ENCODE measurements around the gene JPH3. TPM values are rescaled to one million over a fixed set of nuclear protein-coding genes. Genes with fewer than 3 reads are reported as not detected.
"Not testable (repeated sequence)": the region's sequence is repeated elsewhere in the genome, so short reads cannot be mapped to it uniquely, and the experiment has no call there.

JPH3 gene
- total RNA-seq, 2 experiments from 2014 or later, result 0.07 to 0.12 TPM

DNA sequence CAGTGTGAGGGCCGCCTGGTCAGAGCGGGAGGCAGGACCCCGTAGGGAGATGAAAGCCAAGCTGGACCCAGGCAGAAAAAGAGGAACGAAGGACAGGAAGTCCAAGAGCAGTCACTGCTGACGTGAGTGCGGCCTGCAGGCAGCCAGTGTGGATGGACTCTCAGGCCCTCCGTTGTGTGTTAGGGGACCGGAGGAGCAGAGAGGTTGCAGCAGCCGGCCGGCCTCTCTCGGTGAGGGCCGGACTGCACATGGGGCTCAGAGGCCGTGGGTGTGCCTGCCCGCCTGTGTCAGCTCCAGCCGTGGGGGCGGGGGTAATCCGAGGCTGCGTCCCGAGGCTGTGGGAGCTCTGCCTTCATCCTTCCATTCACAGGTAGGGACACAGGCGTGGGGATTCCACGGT lies 67.4 kb downstream of the JPH3 start:
- no peak for DNase-seq
- ChIA-PET CTCF (no interaction called here), POLR2A (no interaction called here)
- intact Hi-C loops (cut with micrococcal nuclease), result no loop called here
- Mint-ChIP-seq H3K4me1 (ENCODE audit: low read depth) (no peaks in the 10 kb centered on the region), H3K4me3 (no peak overlapping the region), H3K27ac (no peak overlapping the region), H3K27me3 (no peaks in the 10 kb centered on the region), H3K36me3 (no peaks in the 10 kb centered on the region), H3K9me3 (no peaks in the 10 kb centered on the region)

DNA sequence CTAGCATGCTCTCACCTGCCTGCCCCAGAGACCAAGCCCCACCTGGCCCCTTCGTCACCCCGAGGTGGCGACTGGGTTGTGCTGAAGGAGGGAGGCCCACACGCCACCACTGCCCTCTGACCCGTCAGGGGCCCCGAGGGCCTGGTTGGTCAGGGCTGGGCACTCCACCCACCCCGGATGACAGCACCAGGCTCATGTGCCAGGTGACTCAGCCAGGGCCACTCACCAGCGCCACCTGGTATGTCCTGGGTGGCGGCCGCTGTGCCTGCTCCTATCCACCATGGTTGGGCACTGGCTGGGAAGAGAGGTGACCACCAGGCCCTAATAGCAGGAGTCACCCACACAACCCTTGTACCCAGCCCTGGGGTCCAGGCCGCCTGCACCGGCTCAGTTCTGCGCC lies 68.9 kb downstream of the JPH3 start:
- ChIA-PET CTCF (no interaction called here), POLR2A (no interaction called here)
- Mint-ChIP-seq H3K4me1 (ENCODE audit: low read depth) (no peaks in the 10 kb centered on the region), H3K9me3 (no peaks in the 10 kb centered on the region), H3K27me3 (no peaks in the 10 kb centered on the region), H3K36me3 (no peaks in the 10 kb centered on the region), H3K4me3 (no peak overlapping the region), H3K27ac (no peak overlapping the region)
- intact Hi-C loops (cut with micrococcal nuclease), result no loop called here
- no peak for DNase-seq

DNA sequence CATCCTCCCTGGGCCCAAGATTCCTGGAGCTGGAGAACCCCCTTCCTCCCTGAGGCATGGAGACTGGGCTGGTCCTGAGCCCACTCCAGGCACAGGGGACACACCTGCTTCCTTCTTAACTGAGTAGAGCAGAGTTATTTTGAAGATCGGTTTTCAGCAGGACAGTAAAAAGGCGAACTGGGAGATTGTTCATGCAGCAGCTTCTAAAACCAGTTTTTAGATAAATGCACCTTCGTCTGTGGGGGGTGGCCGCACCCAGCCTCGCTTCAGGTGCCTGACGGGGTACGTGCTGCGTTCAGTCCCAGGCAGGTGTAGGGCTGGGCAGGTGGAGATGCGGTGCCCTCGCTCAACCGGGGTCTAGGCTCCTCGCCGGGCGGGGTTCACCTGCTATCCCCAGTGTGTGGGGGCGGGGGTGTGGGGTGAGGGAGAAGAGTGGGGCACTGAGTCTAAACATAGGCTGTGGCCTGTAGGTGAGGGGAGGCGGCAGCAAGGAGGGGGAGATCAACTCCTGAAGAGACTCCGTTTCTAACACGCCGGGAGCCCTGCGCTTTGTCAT lies 69.5 kb downstream of the JPH3 start:
- H3K4me1 Mint-ChIP-seq (ENCODE audit: low read depth), result no peaks in the 10 kb centered on the region
- intact Hi-C loops (cut with micrococcal nuclease), result no loop called here
- no peaks in the 10 kb centered on the region for H3K9me3 Mint-ChIP-seq
- CTCF ChIA-PET, result no interaction called here
- no peaks in the 10 kb centered on the region for H3K27me3 Mint-ChIP-seq
- no peaks in the 10 kb centered on the region for H3K36me3 Mint-ChIP-seq
- no peak overlapping the region for H3K27ac Mint-ChIP-seq
- POLR2A ChIA-PET, result no interaction called here
- H3K4me3 Mint-ChIP-seq, result no peak overlapping the region
- no peak for DNase-seq

DNA sequence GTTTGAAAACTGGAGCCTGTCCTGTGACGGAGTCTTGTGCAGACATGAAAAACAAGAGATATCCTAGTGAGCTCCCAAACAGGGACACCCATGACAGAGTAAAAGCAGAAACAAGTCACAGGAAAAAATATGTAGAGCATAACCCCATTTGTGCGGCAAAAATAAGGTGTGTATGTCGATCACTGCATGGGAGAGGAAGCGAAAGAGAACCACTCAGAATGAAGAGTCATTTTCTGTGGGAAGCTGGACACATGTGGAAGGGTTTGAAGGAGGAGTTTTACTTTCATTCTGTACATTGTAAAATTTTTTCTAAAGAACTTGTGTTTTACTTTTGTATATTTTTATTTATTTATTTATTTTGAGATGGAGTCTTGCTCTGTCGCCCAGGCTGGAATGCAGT lies 72.1 kb downstream of the JPH3 start:
- no peaks in the 10 kb centered on the region for H3K36me3 Mint-ChIP-seq
- POLR2A ChIA-PET, result no interaction called here

DNA sequence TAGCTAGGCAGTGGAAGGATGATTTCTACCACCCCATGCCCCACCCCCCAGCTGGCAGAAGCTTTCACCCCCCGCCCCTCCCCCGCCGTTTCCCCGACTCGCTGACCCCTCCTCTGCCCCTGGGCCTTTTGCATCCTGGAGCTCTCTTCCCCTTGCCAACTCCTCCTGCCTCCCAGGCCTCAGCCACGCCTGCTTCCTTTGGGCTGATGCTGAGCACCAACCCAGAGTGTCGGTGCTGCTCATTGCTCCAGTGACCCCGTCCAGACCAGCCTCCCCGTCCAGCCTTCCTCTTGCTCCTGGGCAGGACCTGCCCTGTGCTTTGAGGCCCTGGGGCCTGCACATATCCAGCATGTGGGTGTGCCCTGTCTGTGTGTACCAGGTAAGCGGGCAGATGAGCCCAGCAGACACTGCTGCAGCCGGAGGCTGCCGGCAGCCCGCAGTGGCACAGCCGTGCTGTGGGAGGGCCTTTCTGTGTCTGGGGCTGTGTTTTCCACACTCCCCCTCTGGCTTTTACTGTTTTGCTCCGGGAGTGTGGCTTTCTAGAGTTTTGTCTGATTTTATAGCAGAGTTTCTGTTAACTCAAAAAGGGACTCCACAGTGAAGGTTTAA lies 72.9 kb downstream of the JPH3 start:
- CTCF ChIA-PET, result no interaction called here
- Mint-ChIP-seq H3K27ac (no peak overlapping the region), H3K27me3 (no peaks in the 10 kb centered on the region), H3K36me3 (no peaks in the 10 kb centered on the region), H3K9me3 (no peaks in the 10 kb centered on the region), H3K4me1 (ENCODE audit: low read depth) (no peaks in the 10 kb centered on the region), H3K4me3 (no peak overlapping the region)
- intact Hi-C loops (cut with micrococcal nuclease), result no loop called here
- no peak for DNase-seq
- POLR2A ChIA-PET, result no interaction called here

More for the DNA sequence above, 72.1 kb downstream of the JPH3 start:
- CTCF ChIA-PET, result no interaction called here
- intact Hi-C loops (cut with micrococcal nuclease), result no loop called here
- DNase-seq, result no peak
- no peak overlapping the region for H3K4me3 Mint-ChIP-seq
- no peak overlapping the region for H3K27ac Mint-ChIP-seq
- no peaks in the 10 kb centered on the region for H3K27me3 Mint-ChIP-seq
- H3K4me1 Mint-ChIP-seq (ENCODE audit: low read depth), result no peaks in the 10 kb centered on the region
- no peaks in the 10 kb centered on the region for H3K9me3 Mint-ChIP-seq

DNA sequence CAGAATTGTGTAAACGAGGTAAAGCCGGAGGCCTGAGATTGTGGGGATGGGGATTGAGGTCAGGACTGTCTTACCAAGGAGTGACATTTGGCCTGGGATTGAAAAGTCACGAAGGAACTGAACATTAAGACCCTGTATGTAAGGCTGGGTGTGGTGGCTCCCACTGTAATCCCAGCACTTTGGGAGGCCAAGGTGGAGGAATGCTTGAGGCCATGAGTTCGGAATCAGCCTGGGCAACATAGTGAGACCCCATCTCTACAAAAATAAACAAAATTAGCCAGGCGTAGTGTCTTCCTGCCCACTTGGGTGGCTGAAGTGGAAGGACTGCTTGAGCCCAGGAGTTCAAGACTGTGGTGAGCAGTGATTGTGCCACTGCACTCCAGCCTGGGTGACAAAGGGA lies 75.5 kb downstream of the JPH3 start:
- ChIA-PET POLR2A (no interaction called here), CTCF (no interaction called here)

DNA sequence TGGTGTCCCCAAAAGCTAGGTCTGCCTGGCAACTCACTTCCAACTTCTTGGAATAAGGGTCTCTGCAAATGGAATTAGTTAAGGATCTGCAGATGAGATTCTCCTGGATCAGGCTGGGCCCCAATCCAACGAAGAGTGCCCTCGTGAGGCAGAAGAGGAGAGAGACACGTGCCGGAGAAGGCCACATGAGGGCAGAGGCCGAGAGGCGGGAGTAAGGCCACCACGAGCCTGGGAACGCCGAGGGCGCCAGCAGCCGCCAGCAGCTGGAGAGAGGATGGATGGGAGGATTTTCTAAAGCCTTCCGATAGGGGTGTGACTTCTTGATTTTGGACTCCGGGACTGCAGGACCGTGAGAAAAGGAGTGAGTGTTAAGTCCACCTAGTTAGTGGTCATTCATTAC lies 76.3 kb downstream of the JPH3 start:
- no peak for DNase-seq
- ChIA-PET POLR2A (no interaction called here), CTCF (no interaction called here)
- intact Hi-C loops (cut with micrococcal nuclease), result no loop called here
- Mint-ChIP-seq H3K9me3 (no peaks in the 10 kb centered on the region), H3K4me1 (ENCODE audit: low read depth) (peaks cover 6% of the 10 kb centered on the region), H3K27me3 (no peaks in the 10 kb centered on the region), H3K27ac (no peak overlapping the region), H3K36me3 (no peaks in the 10 kb centered on the region), H3K4me3 (no peak overlapping the region)

More for the DNA sequence above, 75.5 kb downstream of the JPH3 start:
- no peak overlapping the region for H3K4me3 Mint-ChIP-seq
- H3K36me3 Mint-ChIP-seq, result no peaks in the 10 kb centered on the region
- no peaks in the 10 kb centered on the region for H3K27me3 Mint-ChIP-seq
- no peaks in the 10 kb centered on the region for H3K9me3 Mint-ChIP-seq
- DNase-seq, result no peak
- H3K4me1 Mint-ChIP-seq (ENCODE audit: low read depth), result peaks cover 6% of the 10 kb centered on the region
- intact Hi-C loops (cut with micrococcal nuclease), result no loop called here
- no peak overlapping the region for H3K27ac Mint-ChIP-seq

DNA sequence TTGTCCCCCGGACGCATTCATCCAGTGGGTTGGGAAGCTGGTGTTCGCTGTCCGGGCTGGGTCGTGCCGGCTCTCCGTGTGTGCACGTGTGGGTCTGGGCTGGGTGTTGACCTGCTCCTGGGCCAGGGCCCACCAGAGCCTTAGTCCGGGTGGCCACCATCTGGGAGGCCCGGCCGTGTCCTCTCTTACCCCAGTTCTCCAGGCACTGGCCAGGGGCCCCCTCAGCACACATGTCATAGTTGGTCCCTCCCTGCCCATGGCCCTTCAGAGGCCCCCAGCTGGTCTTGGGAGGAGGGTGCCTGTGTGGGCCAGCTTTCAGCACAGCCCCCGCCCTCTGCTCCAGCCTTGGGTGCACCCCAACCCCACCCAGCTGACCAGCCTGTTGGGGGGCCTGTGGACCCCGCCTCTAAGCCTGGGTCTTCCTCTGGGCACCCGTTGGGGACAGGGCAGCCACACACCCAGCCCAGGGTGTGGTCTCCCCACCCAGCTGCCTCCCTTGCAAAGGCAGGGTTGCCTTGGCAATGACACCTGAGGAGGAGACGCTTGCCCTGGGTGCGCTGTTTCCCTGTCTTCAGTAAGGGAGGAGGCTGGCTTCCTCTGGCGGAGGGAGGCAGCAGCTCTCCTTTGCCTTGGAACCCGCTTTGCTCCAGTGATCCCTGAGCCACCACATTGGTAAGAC lies 77.4 kb downstream of the JPH3 start:
- no peaks in the 10 kb centered on the region for H3K36me3 Mint-ChIP-seq
- intact Hi-C loops (cut with micrococcal nuclease), result no loop called here
- H3K4me1 Mint-ChIP-seq (ENCODE audit: low read depth), result peaks cover 6% of the 10 kb centered on the region
- no peak for DNase-seq
- no peak overlapping the region for H3K27ac Mint-ChIP-seq
- ChIA-PET POLR2A (no interaction called here), CTCF (interaction anchor here (0.9 kb wide), 1 partner anchor 44 kb away, joined by 3 read pairs; no protein-coding TSS in a partner anchor)
- no peaks in the 10 kb centered on the region for H3K9me3 Mint-ChIP-seq
- H3K4me3 Mint-ChIP-seq, result no peak overlapping the region
- no peaks in the 10 kb centered on the region for H3K27me3 Mint-ChIP-seq

DNA sequence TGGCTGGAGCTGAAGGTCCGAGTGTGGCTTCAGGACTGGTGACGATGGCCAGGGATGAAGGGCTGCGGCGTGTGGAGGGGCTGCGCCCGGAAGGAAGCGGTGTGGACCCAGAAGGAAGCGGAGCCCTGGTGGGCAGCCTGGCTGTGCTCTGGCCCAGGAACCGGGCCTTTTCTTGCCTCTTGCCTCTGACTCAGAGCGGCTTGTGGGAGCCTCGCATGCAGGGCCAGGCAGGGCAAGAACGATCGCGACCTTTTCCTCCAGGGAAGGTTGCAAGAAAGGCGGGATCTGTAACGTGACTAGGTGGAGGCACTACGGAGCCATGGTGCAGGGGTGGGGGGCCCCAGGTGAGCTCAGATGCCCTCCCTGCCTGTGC lies 78.0 kb downstream of the JPH3 start:
- intact Hi-C loops (cut with micrococcal nuclease), result no loop called here
- POLR2A ChIA-PET, result no interaction called here
- H3K27me3 Mint-ChIP-seq, result no peaks in the 10 kb centered on the region
- no peak for DNase-seq
- no peak overlapping the region for H3K4me3 Mint-ChIP-seq
- peaks cover 6% of the 10 kb centered on the region for H3K4me1 Mint-ChIP-seq (ENCODE audit: low read depth)
- no peaks in the 10 kb centered on the region for H3K36me3 Mint-ChIP-seq
- no peak overlapping the region for H3K27ac Mint-ChIP-seq
- no peaks in the 10 kb centered on the region for H3K9me3 Mint-ChIP-seq
- CTCF ChIA-PET, result interaction anchor here (0.9 kb wide), 1 partner anchor 44 kb away, joined by 3 read pairs; no protein-coding TSS in a partner anchor

DNA sequence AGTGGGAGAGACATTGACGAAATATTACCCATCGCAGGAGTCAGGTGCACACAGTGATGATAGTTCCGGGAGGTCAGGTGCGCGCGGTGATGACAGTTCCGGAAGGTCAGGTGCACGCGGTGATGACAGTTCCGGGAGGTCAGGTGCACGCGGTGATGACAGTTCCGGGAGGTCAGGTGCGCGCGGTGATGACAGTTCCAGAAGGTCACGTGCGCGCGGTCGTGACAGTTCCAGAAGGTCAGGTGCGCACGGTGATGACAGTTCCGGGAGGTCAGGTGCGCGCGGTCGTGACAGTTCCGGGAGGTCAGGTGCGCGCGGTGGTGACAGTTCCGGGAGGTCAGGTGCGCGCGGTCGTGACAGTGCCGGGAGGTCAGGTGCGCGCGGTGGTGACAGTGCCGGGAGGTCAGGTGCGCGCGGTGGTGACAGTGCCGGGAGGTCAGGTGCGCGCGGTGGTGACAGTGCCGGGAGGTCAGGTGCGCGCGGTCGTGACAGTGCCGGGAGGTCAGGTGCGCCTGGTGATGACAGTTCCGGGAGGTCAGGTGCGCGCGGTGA lies 78.8 kb downstream of the JPH3 start:
- H3K36me3 Mint-ChIP-seq; H3K27ac Mint-ChIP-seq; POLR2A ChIA-PET; H3K27me3 Mint-ChIP-seq; CTCF ChIA-PET; intact Hi-C loops (cut with micrococcal nuclease); H3K4me1 Mint-ChIP-seq (ENCODE audit: low read depth); DNase-seq; H3K9me3 Mint-ChIP-seq: not testable (repeated sequence)
- H3K4me3 Mint-ChIP-seq, result peak overlapping the region; percentile 32

DNA sequence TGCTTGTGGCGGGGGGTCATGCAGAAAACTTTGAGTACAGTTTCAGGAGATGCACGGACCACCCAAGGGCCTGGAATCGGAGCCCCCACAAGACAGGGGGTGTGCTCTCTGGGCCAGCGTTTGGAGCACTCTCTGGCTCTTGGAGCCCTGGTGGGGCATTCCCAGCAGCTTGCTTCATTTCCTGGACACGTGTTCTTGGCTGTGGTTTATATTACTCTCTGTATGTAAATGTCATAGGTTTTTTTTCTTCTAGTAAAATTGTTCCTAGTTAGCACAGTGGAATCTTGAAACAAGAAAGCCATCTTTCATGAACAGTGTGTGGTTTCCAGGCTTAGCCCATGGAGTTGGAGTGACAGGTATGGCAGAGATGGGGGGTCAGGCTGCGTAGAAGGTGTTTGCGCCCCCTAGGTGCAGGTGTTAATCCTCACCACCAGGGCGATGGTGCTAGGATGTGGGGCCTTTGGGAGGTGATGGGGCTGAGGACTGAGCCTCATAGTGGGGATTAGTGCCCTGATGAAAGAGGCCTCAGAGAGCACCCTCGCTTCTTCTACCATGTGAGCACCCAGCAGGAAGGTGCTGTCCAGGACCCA lies 79.8 kb downstream of the JPH3 start:
- Mint-ChIP-seq H3K9me3 (no peaks in the 10 kb centered on the region), H3K4me1 (ENCODE audit: low read depth) (peaks cover 6% of the 10 kb centered on the region), H3K4me3 (no peak overlapping the region), H3K36me3 (no peaks in the 10 kb centered on the region), H3K27ac (peak overlapping the region; percentile 58), H3K27me3 (peaks cover 2% of the 10 kb centered on the region)
- intact Hi-C loops (cut with micrococcal nuclease), result no loop called here
- ChIA-PET POLR2A (no interaction called here), CTCF (no interaction called here)
- DNase-seq, result peak; percentile 42

DNA sequence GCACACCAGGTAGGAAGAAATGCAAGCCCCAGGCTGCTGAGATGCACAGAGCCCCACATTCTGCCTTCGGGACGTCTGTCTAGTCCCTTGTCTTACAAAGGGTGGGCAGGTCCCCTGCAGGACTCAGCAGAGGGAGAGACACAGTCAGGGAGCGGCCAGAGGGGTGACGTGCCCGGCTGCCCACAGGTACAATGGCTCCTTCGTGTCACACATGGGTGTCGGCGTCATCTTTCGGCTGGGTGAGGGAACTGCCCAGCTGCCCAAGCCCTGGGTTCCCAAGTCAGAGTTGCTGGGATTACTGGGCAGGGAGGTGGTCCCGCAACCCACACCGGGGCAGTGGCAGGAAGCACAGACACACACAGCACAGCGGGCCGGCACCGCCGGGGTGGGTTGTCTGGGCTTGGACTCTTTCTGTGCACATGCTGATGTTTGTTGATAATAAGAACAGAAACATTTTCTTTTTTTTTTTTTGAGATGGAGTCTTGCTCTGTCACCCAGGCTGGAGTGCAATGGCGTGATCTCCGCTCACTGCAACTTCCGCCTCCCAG lies 80.6 kb downstream of the JPH3 start:
- POLR2A ChIA-PET, result no interaction called here
- DNase-seq, result no peak
- Mint-ChIP-seq H3K27me3 (peaks cover 4% of the 10 kb centered on the region), H3K4me3 (no peak overlapping the region), H3K4me1 (ENCODE audit: low read depth) (peaks cover 6% of the 10 kb centered on the region), H3K36me3 (no peaks in the 10 kb centered on the region), H3K9me3 (no peaks in the 10 kb centered on the region), H3K27ac (no peak overlapping the region)
- CTCF ChIA-PET, result no interaction called here
- intact Hi-C loops (cut with micrococcal nuclease), result no loop called here
